NCI-H510A treated with DMSO at 0.1 percent for 48 hours (cell line): Measurements from ENCODE around the gene DBP.

Source experiments
- DNase-seq: peaks from one replicate; lab custom pipeline; 2025; lab: John Stamatoyannopoulos, UW

Gene DBP

DNA sequence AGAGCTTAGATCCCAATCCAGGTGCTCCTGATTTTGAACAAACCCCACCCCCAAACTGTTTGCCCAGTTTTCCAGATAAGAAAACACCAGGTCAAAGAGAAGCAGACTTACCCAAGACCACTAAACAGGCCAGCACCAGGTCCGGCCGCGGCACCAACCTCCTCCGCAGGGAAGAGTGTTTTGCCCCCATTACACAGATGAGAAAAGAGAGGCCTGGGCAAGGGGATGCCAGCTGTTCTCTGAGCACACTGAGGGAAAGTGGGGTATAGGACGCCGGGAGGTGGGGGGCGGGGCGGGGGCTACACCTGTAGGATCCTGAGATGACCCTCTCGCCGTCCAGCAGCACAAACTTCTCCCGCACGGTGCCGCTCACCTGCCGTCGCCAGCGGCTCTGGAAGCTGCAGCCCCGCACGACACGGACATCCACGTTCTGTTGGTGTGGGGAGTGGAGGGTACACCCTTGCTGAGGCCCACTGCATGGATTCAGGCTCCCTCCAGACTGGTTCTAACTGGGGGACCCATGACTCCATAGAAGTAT is 27.5 kb downstream of the DBP start:
- DNase-seq: no peak

DNA sequence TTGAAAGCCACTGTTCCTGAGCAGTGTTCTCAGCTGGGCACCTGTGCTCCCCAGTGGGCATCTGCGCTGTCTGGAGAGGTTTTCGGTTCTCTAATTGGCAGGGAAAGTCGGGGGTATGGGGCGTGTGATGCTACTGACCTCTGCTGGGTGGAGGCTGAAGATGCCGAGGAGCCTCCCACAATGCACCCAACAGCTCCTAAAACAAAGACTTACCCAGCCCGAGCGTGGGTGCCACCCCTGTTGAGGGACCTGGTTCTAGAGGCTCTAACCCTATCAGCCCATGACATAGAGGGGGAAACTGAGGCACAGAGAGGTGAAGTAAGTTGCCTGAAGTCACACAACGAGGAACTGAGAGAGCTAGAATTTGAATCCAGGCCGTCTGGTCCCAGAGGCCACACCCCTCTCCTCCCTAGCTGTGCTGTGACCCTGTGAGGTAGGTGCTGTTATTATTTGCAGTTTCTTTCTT is 28.3 kb downstream of the DBP start:
- DNase-seq: peak; percentile 53

DNA sequence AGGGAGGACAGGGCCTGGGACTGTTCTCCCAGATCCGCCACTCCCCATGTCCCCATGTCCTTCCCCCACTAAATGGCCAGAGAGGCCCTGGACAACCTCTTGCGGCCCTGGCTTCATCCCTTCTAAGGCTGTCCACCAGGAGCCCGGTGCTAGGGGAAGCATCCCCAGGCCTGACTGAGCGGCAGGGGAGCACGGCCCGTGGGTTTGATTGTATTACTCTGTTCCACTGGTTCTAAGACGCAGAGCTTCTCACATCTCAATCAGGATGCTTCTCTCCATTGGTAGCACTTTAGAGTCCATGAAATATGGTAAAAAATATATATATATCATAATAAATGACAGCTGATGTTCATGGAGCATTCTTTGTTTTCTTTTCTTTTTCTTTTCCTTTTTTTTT is 29.8 kb downstream of the DBP start:
- DNase-seq: no peak

DNA sequence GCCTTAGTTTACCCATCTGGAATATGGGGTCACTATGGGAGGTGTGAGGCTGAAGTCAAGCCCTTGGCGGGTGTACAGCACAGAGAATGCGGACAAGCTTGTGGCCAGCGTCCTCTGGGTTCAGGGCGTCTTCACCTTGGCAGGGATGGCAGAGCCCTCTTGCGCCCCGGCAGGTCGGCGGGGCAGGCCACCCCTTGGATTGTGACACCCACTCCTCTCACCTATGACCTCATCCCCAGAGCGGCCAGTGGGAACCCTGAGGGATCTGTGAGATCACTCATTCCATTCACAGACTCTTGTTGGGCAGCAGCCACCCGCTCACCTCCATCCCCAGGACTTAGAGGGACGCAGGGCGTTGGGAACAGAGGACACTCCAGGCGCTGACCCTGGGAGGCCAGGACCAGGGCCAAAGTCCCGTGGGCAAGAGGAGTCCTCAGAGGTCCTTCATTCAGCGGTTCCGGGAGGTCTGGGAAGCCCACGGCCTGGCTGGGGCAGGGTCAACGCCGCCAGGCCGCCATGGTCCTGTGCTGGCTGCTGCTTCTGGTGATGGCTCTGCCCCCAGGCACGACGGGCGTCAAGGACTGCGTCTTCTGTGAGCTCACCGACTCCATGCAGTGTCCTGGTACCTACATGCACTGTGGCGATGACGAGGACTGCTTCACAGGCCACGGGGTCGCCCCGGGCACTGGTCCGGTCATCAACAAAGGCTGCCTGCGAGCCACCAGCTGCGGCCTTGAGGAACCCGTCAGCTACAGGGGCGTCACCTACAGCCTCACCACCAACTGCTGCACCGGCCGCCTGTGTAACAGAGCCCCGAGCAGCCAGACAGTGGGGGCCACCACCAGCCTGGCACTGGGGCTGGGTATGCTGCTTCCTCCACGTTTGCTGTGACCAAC is 30.5 kb downstream of the DBP start, which contains the start of gene SPACA4:
Gene SPACA4, plus strand, starts transcription at position 280 of the 896 bp plus-strand sequence. Its CDS starts 237 bp downstream, at position 517.
- DNase-seq: no peak

DNA sequence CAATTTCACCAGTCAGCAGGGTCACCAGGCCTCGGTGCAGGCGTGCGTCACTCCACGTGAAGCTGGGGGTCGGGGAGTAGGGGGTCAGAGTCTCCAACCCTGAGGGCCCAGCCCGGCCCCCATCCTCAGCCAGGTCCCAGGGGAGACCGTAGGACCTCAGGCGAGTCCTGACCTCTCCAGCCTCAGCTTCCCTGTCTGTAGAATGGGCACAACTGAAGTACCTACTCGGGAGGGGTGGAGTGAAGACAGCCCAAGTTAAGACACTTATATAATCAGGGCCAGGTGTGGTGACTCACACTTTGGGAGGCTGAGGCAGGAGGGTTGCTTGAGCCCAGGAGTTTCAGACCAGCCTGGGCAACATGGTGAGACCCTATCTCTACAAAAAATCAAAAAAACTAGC is 33.3 kb downstream of the DBP start:
- no peak for DNase-seq

DNA sequence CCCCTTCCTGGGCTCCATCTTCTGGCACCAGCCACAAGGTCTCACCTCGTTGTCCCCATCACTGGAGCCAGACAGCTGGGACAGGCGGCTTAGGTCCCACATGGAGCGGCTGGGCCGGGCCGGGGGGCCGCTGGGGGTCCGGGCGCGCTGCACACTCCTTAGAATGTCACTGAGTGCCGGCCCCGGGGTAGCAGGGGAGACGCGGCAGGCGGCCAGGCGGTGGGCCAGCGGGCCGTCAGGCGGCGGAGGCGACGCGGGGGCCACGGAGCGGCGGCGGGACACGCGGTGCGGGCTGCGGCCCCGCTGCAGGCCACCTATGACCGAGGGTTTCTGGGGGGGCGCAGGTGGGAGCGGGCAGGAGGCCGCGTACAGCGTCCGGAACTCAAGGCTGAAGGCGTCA is 33.7 kb downstream of the DBP start:
- DNase-seq: no peak

DNA sequence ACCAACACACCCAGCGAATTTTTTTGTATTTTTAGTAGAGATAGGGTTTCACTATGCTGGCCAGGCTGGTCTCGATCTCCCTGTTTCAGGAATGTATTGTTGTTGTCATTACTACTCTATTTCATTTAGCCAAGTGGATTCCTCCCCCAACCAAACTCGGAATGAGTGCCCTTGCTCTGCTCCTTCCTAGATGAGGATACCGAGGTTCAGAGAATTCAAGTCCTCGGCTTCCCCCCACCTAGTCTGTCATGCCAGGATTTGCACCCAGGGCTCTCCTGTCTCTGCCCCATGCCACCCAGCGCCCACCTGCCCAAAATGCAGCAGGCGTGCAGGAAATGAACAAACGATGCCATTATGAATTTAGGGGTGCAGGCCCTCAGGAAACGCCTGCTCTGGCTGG is 34.2 kb downstream of the DBP start:
- no peak for DNase-seq

DNA sequence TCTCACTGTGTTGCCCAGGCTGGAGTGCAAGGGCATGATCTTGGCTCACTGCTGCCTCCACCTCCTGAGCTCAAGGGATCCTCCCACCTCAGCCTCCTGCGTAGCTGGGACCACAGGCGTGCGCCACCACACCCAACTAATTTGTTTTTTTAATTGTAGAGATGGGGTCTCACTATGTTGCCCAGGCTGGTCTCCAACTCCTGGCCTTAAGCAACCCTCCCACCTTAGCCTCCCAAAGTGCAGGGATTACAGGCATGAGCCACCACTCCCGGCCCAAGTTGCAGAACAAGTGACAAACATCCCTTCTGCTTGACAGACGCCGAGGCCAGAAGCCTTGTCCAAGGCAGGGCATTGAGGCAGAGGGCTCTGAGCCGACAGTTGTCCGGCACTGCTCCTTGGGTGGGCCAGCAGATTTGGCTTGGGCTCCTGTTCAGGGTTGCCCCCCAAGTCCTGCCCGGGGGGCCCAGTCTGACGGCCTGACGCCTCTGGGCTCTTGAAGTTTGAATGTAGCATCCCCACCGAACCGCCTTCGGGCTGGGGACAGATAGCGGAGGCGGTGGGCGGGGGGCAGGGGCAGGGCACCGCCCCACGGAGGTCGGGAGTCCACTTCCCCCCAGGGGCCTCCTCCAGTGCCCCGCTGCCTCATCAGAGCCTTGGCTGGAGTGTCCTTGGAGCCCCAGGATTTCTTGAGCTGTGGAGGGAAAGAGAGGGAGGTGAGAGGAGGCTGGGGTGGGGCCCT is 36.3 kb downstream of the DBP start:
- DNase-seq: no peak

DNA sequence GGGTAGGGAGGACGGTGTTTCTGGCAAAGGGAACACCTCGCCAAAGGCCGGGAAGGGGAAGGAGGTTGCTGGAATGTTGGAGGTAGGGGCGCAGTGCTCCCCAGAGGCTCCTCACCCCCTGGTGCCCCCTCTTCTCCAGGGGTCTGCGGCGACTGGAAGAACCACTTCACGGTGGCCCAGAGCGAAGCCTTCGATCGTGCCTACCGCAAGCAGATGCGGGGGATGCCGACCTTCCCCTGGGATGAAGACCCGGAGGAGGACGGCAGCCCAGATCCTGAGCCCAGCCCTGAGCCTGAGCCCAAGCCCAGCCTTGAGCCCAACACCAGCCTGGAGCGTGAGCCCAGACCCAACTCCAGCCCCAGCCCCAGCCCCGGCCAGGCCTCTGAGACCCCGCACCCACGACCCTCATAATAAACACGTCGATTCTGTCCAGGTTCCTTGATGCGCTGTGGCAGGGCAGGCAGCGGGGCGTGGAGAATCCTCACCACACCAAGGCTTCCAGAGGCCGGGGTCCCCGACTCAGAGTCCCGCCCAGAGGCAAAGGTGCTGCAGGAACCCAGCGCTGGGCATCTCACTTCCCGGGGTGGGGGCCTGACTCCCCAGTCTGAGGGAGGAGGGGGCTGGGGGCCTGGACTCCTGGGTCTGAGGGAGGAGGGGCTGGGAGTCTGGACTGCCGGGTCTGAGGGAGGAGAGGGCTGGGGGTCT is 38.0 kb downstream of the DBP start:
- DNase-seq: no peak

DNA sequence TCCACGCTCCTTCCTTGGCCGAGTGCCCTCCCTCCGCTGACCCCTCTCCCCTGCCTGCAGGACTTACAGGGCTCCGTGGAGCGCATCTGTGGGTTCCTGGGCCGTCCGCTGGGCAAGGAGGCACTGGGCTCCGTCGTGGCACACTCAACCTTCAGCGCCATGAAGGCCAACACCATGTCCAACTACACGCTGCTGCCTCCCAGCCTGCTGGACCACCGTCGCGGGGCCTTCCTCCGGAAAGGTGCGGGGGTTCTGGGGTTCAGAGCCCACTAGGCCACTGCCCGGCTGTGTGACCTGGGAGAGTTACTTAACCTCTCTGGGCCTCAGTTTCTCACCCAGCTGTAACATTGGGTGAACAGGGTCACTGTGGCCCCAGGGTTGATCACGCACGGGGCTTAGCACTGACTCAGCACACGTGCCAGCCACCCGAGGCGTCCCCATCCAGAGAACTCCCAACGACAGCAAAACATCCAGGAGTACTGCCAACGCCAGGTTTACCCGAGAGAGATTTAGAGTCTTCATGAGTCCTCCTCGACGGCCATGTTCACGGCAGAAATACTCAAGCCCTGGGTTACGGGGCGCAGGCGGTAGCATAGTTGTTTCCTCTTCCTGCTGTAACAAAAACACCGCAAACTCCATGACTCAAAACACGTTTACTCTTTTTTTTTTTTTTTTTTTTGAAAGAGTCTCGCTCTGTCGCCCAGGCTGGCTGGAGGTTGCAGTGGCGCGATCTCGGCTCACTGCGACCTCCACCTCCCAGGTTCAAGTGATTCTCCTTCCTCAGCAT is 40.3 kb downstream of the DBP start:
- DNase-seq: no peak

DNA sequence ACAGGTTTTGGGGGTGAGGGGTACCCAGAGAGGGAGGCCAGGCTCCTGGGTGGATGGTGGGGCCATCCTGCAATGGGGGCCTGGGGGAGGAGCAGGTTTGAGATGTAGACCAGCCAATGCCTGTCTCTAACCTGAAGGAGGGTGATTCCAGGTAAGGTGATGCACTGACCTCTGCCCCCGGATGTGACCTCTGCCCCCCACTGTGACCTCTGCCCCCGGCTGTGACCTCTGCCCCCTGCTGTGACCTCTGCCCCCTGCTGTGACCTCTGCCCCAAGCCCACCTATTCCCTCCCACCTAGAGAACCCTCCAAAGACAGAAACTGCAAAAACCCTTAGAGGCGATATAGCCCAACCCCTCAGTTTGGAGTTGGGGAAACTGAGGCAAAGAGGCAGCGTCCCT is 40.9 kb downstream of the DBP start:
- no peak for DNase-seq

DNA sequence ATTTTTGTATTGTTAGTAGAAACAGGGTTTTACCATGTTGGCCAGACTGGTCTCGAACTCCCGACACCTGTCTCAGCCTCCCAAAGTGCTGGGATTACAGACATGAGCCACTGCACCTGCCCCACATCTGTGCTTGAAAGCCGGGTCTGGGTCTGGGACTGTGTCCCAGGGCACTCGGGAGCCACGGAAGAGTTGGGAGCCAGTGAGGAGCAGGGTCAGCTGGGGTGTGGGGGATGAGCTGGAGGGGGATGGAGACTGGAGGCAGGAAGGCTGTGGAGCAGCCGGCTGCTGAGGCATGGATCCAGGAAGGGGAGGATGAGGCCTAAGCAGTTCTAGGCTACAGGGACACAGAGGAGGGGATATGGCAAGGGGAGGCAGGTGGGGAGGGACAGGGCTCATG is 41.3 kb downstream of the DBP start:
- no peak for DNase-seq

DNA sequence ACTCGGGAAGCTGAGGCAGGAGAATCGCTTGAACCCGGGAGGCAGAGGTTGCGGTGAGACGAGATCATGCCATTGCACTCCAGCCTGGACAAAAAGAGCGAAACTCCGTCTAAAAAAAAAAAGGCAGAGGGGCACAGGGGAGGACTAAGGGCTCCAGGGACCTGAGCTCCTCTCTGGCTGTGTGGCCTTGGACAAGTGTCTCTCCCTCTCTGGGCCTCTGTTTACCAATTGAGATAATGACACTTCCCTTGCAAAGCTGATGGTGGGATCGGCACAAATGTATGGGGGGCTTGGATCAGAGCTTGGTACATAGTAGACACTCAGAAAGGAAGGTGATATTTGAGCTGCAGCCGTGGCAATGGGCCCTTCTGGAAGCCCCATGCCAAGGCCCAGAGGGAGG is 42.0 kb downstream of the DBP start:
- no peak for DNase-seq

DNA sequence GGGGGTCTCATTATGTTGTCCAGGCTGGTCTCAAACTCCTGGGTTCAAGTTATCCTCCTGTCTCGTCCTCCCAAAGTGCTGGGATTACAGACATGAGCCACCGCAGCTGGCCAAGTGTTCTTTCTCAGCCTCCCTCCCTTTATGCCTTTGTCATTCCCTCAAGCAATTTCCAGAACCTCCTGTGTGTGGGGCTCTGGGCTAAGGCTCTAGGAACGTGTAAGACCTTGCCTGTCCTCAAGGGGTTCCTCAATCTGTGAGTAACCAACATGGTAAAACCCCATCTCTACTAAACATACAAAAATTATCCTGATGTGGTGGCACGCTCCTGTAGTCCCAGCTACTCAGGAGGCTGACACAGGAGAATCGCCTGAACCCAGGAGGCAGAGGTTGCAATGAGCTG is 46.2 kb downstream of the DBP start:
- no peak for DNase-seq

DNA sequence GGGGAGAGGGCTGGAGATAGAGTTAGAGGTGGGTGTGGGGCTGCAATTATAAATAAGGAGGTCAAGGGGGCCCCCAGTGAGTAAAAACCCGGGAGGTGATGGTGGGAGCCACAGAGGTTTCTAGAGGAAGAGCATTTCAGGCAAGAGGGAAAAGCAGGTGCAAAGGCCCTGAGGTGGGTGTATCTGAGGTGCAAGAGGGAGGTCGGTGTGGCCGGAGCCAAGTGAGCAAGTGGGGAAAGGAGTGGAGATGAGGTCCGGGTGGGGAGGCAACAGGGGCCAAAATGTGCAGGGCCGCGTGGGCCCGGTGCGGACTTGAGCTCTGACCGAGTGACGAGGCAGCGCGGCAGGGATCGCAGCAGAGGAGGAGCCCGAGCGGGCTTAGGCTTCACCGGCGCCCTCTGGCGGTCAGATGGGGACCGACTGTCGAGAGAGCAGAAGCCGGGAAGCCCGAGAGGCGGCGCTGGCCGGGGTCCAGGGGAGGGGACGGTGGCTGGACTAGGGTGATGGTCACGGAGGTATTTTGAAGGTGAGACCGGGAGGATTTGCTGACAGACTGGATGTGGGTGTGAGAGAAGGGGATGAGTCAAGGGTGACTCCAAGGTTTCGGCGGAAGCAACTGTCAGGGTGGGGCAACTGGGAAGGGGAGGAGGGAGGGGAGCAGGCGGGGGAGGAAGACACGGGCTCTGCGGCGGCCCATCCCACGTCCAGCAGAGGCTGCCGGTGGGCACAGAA is 48.3 kb downstream of the DBP start:
- peak; percentile 73 for DNase-seq

DNA sequence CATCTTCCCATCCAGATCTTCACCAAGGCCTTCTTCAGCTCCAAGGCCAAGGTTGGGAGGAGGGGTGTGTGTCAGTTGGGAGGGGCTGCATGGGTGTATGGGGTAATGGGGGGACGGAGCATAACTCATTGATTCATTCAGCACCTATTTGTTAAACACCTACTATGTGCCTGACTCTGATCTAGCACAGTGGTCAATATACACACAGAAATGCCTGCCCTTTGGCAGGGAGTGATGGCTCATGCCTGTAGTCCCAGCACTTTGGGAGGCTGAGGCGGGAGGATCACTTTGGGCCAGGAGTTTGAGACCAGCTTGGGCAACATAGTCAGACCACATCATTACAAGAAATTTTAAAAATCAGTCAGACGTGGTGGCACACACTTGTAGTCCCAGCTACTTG is 49.8 kb downstream of the DBP start:
- no peak for DNase-seq

DNA sequence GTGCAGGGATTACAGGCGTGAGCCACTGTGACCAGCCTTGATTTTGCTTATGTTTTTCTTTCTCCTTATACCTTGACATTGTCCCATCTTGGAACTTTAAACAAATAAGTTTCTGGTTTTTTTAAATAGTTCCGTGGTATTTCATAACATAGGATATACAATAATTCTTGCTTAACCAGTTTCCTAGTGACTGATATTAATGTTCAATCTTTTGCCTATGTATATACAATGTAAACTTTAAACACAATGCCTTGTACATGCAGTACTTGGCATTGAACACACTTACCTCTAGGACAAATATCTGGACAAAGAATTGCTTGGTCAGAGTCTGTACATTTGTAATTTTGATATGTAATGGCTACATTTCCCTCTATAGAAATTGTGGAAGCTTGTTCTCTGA is 55.0 kb downstream of the DBP start:
- DNase-seq: no peak
